Activated naive CD4-positive, alpha-beta T cell treated with anti-CD3 and anti-CD28 coated beads, Interleukin-2, amount 50 U/mL, for 24 hours (primary cell): ENCODE data around the gene SCRG1.

Experiments used
- H3K27ac Mint-ChIP-seq: one replicate; pipeline ENCODE4 v1.8.0; 2021; ENCODE audit warnings: mild to moderate bottlenecking, mixed read lengths
- H3K27me3 Mint-ChIP-seq: one replicate; pipeline ENCODE4 v1.8.0; 2021; ENCODE audit warnings: mixed read lengths
- H3K36me3 Mint-ChIP-seq: one replicate; pipeline ENCODE4 v1.8.0; 2021; ENCODE audit warnings: mixed read lengths
- H3K4me1 Mint-ChIP-seq: one replicate; pipeline ENCODE4 v1.8.0; 2021; ENCODE audit warnings: mixed read lengths
- H3K4me3 Mint-ChIP-seq: one replicate; pipeline ENCODE4 v1.8.0; 2021; ENCODE audit warnings: mild to moderate bottlenecking, mixed read lengths
- H3K9me3 Mint-ChIP-seq: one replicate; pipeline ENCODE4 v1.8.0; 2021; ENCODE audit warnings: mixed read lengths

The SCRG1 gene

GRCh38 chr4:173417833-173418232 is 18.9 kb upstream of the SCRG1 start:
- Mint-ChIP-seq H3K27me3 (no peaks in the 10 kb centered on the region), H3K9me3 (no peaks in the 10 kb centered on the region), H3K4me3 (no peak overlapping the region), H3K27ac (no peak overlapping the region), H3K36me3 (no peaks in the 10 kb centered on the region), H3K4me1 (peaks cover 3% of the 10 kb centered on the region)

- Mint-ChIP-seq H3K4me1 (peaks cover 3% of the 10 kb centered on the region), H3K27me3 (no peaks in the 10 kb centered on the region), H3K4me3 (no peak overlapping the region), H3K36me3 (no peaks in the 10 kb centered on the region), H3K9me3 (no peaks in the 10 kb centered on the region), H3K27ac (no peak overlapping the region)
These were observed 17.2 kb upstream of the SCRG1 start for GRCh38 chr4:173415885-173416653.

- Mint-ChIP-seq H3K27ac (no peak overlapping the region), H3K9me3 (no peaks in the 10 kb centered on the region), H3K4me1 (no peaks in the 10 kb centered on the region), H3K27me3 (no peaks in the 10 kb centered on the region), H3K36me3 (no peaks in the 10 kb centered on the region), H3K4me3 (no peak overlapping the region)
These were observed 16.2 kb upstream of the SCRG1 start for GRCh38 chr4:173415092-173415491.

GRCh38 chr4:173414456-173414855 is 15.5 kb upstream of the SCRG1 start:
- Mint-ChIP-seq H3K27me3 (no peaks in the 10 kb centered on the region), H3K27ac (no peak overlapping the region), H3K9me3 (no peaks in the 10 kb centered on the region), H3K4me1 (no peaks in the 10 kb centered on the region), H3K4me3 (no peak overlapping the region), H3K36me3 (no peaks in the 10 kb centered on the region)

GRCh38 chr4:173413036-173413435 is 14.1 kb upstream of the SCRG1 start:
- no peak overlapping the region for H3K27ac Mint-ChIP-seq
- no peaks in the 10 kb centered on the region for H3K27me3 Mint-ChIP-seq
- H3K4me1 Mint-ChIP-seq: no peaks in the 10 kb centered on the region
- H3K36me3 Mint-ChIP-seq: no peaks in the 10 kb centered on the region
- H3K4me3 Mint-ChIP-seq: no peak overlapping the region
- no peaks in the 10 kb centered on the region for H3K9me3 Mint-ChIP-seq

GRCh38 chr4:173411106-173411693 is 12.3 kb upstream of the SCRG1 start:
- H3K4me1 Mint-ChIP-seq: no peaks in the 10 kb centered on the region
- H3K27me3 Mint-ChIP-seq: no peaks in the 10 kb centered on the region
- no peak overlapping the region for H3K27ac Mint-ChIP-seq
- no peaks in the 10 kb centered on the region for H3K36me3 Mint-ChIP-seq
- H3K9me3 Mint-ChIP-seq: no peaks in the 10 kb centered on the region
- no peak overlapping the region for H3K4me3 Mint-ChIP-seq

- H3K4me3 Mint-ChIP-seq: no peak overlapping the region
- H3K4me1 Mint-ChIP-seq: no peaks in the 10 kb centered on the region
- no peaks in the 10 kb centered on the region for H3K36me3 Mint-ChIP-seq
- H3K27ac Mint-ChIP-seq: no peak overlapping the region
- H3K27me3 Mint-ChIP-seq: peaks cover under 1% of the 10 kb centered on the region
- no peaks in the 10 kb centered on the region for H3K9me3 Mint-ChIP-seq
These were observed 11.2 kb upstream of the SCRG1 start for GRCh38 chr4:173410079-173410478.

- H3K27ac Mint-ChIP-seq: no peak overlapping the region
These were observed 7.1 kb upstream of the SCRG1 start for GRCh38 chr4:173405840-173406606.

GRCh38 chr4:173404296-173404865 is 5.5 kb upstream of the SCRG1 start:
- H3K27me3 Mint-ChIP-seq: peaks cover 2% of the 10 kb centered on the region
- no peaks in the 10 kb centered on the region for H3K9me3 Mint-ChIP-seq
- H3K4me3 Mint-ChIP-seq: no peak overlapping the region
- H3K27ac Mint-ChIP-seq: no peak overlapping the region
- H3K4me1 Mint-ChIP-seq: no peaks in the 10 kb centered on the region
- H3K36me3 Mint-ChIP-seq: no peaks in the 10 kb centered on the region

More at GRCh38 chr4:173405840-173406606, 7.1 kb upstream of the SCRG1 start:
- Mint-ChIP-seq H3K4me1 (no peaks in the 10 kb centered on the region), H3K27me3 (peaks cover 2% of the 10 kb centered on the region), H3K4me3 (no peak overlapping the region), H3K9me3 (no peaks in the 10 kb centered on the region), H3K36me3 (no peaks in the 10 kb centered on the region)

- no peak overlapping the region for H3K27ac Mint-ChIP-seq
- H3K4me1 Mint-ChIP-seq: no peaks in the 10 kb centered on the region
- peaks cover 2% of the 10 kb centered on the region for H3K27me3 Mint-ChIP-seq
- no peaks in the 10 kb centered on the region for H3K9me3 Mint-ChIP-seq
- H3K36me3 Mint-ChIP-seq: no peaks in the 10 kb centered on the region
- no peak overlapping the region for H3K4me3 Mint-ChIP-seq
These were observed 4.1 kb upstream of the SCRG1 start for GRCh38 chr4:173403051-173403450.

GRCh38 chr4:173401063-173401462 is 2.1 kb upstream of the SCRG1 start:
- no peaks in the 10 kb centered on the region for H3K9me3 Mint-ChIP-seq
- peaks cover 4% of the 10 kb centered on the region for H3K27me3 Mint-ChIP-seq
- no peak overlapping the region for H3K4me3 Mint-ChIP-seq
- no peaks in the 10 kb centered on the region for H3K4me1 Mint-ChIP-seq
- no peaks in the 10 kb centered on the region for H3K36me3 Mint-ChIP-seq
- no peak overlapping the region for H3K27ac Mint-ChIP-seq

GRCh38 chr4:173398220-173398619 is 696 bp downstream of the SCRG1 start:
- Mint-ChIP-seq H3K9me3 (no peaks in the 10 kb centered on the region), H3K4me1 (no peaks in the 10 kb centered on the region), H3K27ac (no peak overlapping the region), H3K4me3 (no peak overlapping the region), H3K36me3 (peaks cover 2% of the 10 kb centered on the region), H3K27me3 (peaks cover 2% of the 10 kb centered on the region)

GRCh38 chr4:173397604-173398003 is 1.3 kb downstream of the SCRG1 start:
- Mint-ChIP-seq H3K27ac (no peak overlapping the region), H3K27me3 (peaks cover 2% of the 10 kb centered on the region), H3K4me3 (no peak overlapping the region), H3K9me3 (no peaks in the 10 kb centered on the region), H3K36me3 (peaks cover 2% of the 10 kb centered on the region), H3K4me1 (no peaks in the 10 kb centered on the region)

- H3K9me3 Mint-ChIP-seq: no peaks in the 10 kb centered on the region
- H3K4me1 Mint-ChIP-seq: no peaks in the 10 kb centered on the region
- no peak overlapping the region for H3K27ac Mint-ChIP-seq
- no peak overlapping the region for H3K4me3 Mint-ChIP-seq
- peaks cover 3% of the 10 kb centered on the region for H3K27me3 Mint-ChIP-seq
- H3K36me3 Mint-ChIP-seq: peaks cover 2% of the 10 kb centered on the region
These were observed 7.2 kb downstream of the SCRG1 start for GRCh38 chr4:173391701-173392100.

GRCh38 chr4:173386751-173387150 is 12.2 kb downstream of the SCRG1 start:
- Mint-ChIP-seq H3K27ac (no peak overlapping the region), H3K4me3 (no peak overlapping the region), H3K9me3 (no peaks in the 10 kb centered on the region)

GRCh38 chr4:173382349-173382748 is 16.6 kb downstream of the SCRG1 start:
- H3K27ac Mint-ChIP-seq: no peak overlapping the region
- H3K36me3 Mint-ChIP-seq: no peaks in the 10 kb centered on the region
- H3K9me3 Mint-ChIP-seq: no peaks in the 10 kb centered on the region
- H3K4me1 Mint-ChIP-seq: no peaks in the 10 kb centered on the region
- peaks cover 18% of the 10 kb centered on the region for H3K27me3 Mint-ChIP-seq
- H3K4me3 Mint-ChIP-seq: no peak overlapping the region

More at GRCh38 chr4:173386751-173387150, 12.2 kb downstream of the SCRG1 start:
- peaks cover 13% of the 10 kb centered on the region for H3K27me3 Mint-ChIP-seq
- H3K4me1 Mint-ChIP-seq: no peaks in the 10 kb centered on the region
- no peaks in the 10 kb centered on the region for H3K36me3 Mint-ChIP-seq
